Body of pancreas (tissue), 4 donors: ENCODE data around the gene SLC24A3. TPM values are rescaled to one million over a fixed set of nuclear protein-coding genes. Genes with fewer than 3 reads are reported as not detected.

Source experiments
- ATAC-seq: fragments of 150-250 bp; one replicate; pipeline ENCODE4 v1.9.1; 2016
- DNase-seq, 4 donors: peaks; one replicate each; pipeline ENCODE4 v3.0.0-alpha.2; 2019
- H3K27ac ChIP-seq, 4 donors: fragments of 200-600 bp; sonication (generic); 1 replicate in 3 of 4; 2 replicates in 1 of 4; pipeline versions ENCODE4 v1.5.1 to v1.6.1; 2016 to 2019; ENCODE audit warnings: mild to moderate bottlenecking in 1 of 4, mixed read lengths in 1 of 4, moderate library complexity in 1 of 4
- H3K27me3 ChIP-seq, 2 donors: fragments of 200-600 bp; sonication (generic); one replicate each; pipeline ENCODE4 v1.6.0; 2016; ENCODE audit warnings: mild to moderate bottlenecking in 1 of 2
- H3K36me3 ChIP-seq, 2 donors: fragments of 200-600 bp; sonication (generic); replicated peaks in 1 of 2; 2 replicates each; pipeline ENCODE4 v1.5.1; 2016; ENCODE audit warnings: low read depth in 2 of 2; ENCODE audit not compliant: insufficient read depth in 1 of 2
- H3K4me1 ChIP-seq: fragments of 200-600 bp; sonication (generic); one replicate; pipeline ENCODE4 v1.6.0; 2016
- H3K4me3 ChIP-seq, 2 donors: fragments of 200-600 bp; sonication (generic); 1 replicate in 1 of 2; 2 replicates in 1 of 2; pipeline ENCODE4 v1.5.1; 2016 to 2019
- H3K9me3 ChIP-seq, 3 donors: fragments of 200-600 bp; sonication (generic); 1 replicate in 2 of 3; 2 replicates in 1 of 3; pipeline ENCODE4 v1.5.1; 2016
- POLR2A ChIP-seq, 3 donors: fragments of 450-650 bp; IDR thresholded peaks; one replicate each; pipeline ENCODE4 v1.6.1; 2016; ENCODE audit warnings: antibody characterized with exemption in 3 of 3, mild to moderate bottlenecking in 2 of 3
- WGBS, 2 donors: methylation state at CpG; one replicate each; pipeline ENCODE4 v1.1.5; 2017; 5-methylcytosine and 5-hydroxymethylcytosine counted together
- intact Hi-C: fragments of 100-400 bp; cut with DNase I; formaldehyde crosslinking; loops from one replicate; pipeline ENCODE4 v1.15.1; 2023
- total RNA-seq, 2 donors: library from RNA; depleted of rRNA; stranded (reverse); fragments of >200 nt; gene quantifications; one replicate each; pipeline ENCODE4 v1.1.0, GENCODE V29; 2016
- TF ChIP-seq, protein P1 (sequence below), 7 experiments: fragments of 450-650 bp in 4 of 7; fragments of 200-600 bp in 3 of 7; sonication (generic) in 3 of 7; IDR thresholded peaks; one replicate each; pipeline ENCODE4 v1.5.1; 2016 to 2019; ENCODE audit warnings: antibody characterized with exemption in 7 of 7

The SLC24A3 gene
- total RNA-seq, 2 donors from 2014 or later: 0.66 to 1.0 TPM

GRCh38 chr20:19185083-19185482 is 27.4 kb upstream of the SLC24A3 start:
- DNase-seq: no peak
- H3K27ac ChIP-seq: no peak overlapping the region
- H3K36me3 ChIP-seq: no peaks in the 10 kb centered on the region
- no peak for TF ChIP-seq POLR2A (IDR thresholded peaks at IDR 0.05)
- TF ChIP-seq, protein P1, sequence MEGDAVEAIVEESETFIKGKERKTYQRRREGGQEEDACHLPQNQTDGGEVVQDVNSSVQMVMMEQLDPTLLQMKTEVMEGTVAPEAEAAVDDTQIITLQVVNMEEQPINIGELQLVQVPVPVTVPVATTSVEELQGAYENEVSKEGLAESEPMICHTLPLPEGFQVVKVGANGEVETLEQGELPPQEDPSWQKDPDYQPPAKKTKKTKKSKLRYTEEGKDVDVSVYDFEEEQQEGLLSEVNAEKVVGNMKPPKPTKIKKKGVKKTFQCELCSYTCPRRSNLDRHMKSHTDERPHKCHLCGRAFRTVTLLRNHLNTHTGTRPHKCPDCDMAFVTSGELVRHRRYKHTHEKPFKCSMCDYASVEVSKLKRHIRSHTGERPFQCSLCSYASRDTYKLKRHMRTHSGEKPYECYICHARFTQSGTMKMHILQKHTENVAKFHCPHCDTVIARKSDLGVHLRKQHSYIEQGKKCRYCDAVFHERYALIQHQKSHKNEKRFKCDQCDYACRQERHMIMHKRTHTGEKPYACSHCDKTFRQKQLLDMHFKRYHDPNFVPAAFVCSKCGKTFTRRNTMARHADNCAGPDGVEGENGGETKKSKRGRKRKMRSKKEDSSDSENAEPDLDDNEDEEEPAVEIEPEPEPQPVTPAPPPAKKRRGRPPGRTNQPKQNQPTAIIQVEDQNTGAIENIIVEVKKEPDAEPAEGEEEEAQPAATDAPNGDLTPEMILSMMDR (IDR thresholded peaks at IDR 0.05): no peak
- peaks cover 0 to 2% (median 0%) of the 10 kb centered on the region in 3 donors for H3K9me3 ChIP-seq
- no peak overlapping the region for H3K4me3 ChIP-seq
- H3K27me3 ChIP-seq: no peaks in the 10 kb centered on the region
- no peaks in the 10 kb centered on the region for H3K4me1 ChIP-seq
- intact Hi-C loops: no loop called here
- ATAC-seq: no peak

DNA sequence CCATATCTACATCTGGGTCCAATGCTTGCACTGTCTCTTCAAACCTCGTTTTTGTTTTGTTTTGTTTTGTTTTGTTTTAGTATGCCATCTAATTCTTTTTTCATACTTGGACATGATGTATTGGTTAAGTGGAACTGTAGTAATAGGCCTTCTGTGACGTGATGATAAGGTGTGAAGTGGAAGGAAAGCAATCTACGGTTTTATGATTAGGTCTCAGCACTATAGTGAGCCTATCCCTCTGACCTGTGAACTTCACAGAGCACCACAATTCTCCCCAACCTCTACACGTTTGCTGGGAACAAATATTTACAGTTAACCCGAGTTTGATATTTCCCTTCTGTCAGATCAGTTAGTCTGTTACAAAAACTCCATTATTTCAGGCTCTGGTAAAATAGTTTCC is 19.1 kb upstream of the SLC24A3 start:
- peaks cover 0 to 6% of the 10 kb centered on the region in 2 donors for H3K27me3 ChIP-seq
- intact Hi-C loops: no loop called here
- no peaks in the 10 kb centered on the region for H3K4me1 ChIP-seq
- 11 to 20% methylated on average over 5 of the region's 5 CpGs for WGBS, 2 donors
- H3K27ac ChIP-seq: no peak overlapping the region
- no peaks in the 10 kb centered on the region for H3K9me3 ChIP-seq
- no peaks in the 10 kb centered on the region for H3K36me3 ChIP-seq
- DNase-seq: no peak
- TF ChIP-seq POLR2A (IDR thresholded peaks at IDR 0.05): no peak
- TF ChIP-seq, protein P1 (IDR thresholded peaks at IDR 0.05): no peak
- ATAC-seq: no peak
- no peak overlapping the region for H3K4me3 ChIP-seq

- peak; percentile 55 to 76 (median 62) for DNase-seq
- intact Hi-C loops: loop anchor here (5.0 kb wide), 1 partner anchor 456 kb away; no protein-coding TSS in a partner anchor
Observed at GRCh38 chr20:19205981-19206396, 6.5 kb upstream of the SLC24A3 start.

GRCh38 chr20:19207541-19207940 is 4.9 kb upstream of the SLC24A3 start:
- no peak overlapping the region for H3K27ac ChIP-seq
- peaks cover 14% of the 10 kb centered on the region for H3K4me1 ChIP-seq
- 61 to 63% methylated on average over 1 of the region's 1 CpG for WGBS, 2 donors
- intact Hi-C loops: loop anchor here (5.0 kb wide), 1 partner anchor 455 kb away; no protein-coding TSS in a partner anchor
- H3K4me3 ChIP-seq: no peak overlapping the region
- TF ChIP-seq, protein P1 (IDR thresholded peaks at IDR 0.05): no peak
- TF ChIP-seq POLR2A (IDR thresholded peaks at IDR 0.05): no peak
- H3K27me3 ChIP-seq: peaks cover 0 to 6% of the 10 kb centered on the region in 2 donors
- H3K36me3 ChIP-seq: no peaks in the 10 kb centered on the region
- no peak for DNase-seq
- no peaks in the 10 kb centered on the region for H3K9me3 ChIP-seq
- no peak for ATAC-seq

More at GRCh38 chr20:19205981-19206396, 6.5 kb upstream of the SLC24A3 start:
- ATAC-seq: peak; percentile 63
- Histone ChIP-seq H3K36me3 (no peaks in the 10 kb centered on the region), H3K27me3 (peaks cover 0 to 2% of the 10 kb centered on the region in 2 donors), H3K27ac (no peak overlapping the region), H3K4me1 (peaks cover 2% of the 10 kb centered on the region), H3K4me3 (no peak overlapping the region), H3K9me3 (no peaks in the 10 kb centered on the region)
- 13 to 14% methylated on average over 8 of the region's 8 CpGs for WGBS, 2 donors
- TF ChIP-seq, protein P1 (IDR thresholded peaks at IDR 0.05): peak; percentile 66 to 84 (median 75)
- no peak for TF ChIP-seq POLR2A (IDR thresholded peaks at IDR 0.05)
